ENCODE results near the gene NPRL2. TPM values are rescaled to one million over a fixed set of nuclear protein-coding genes. Genes with fewer than 3 reads are reported as not detected.
A peak's percentile ranks its signal among the peaks of the same experiment; 100 is the strongest.

Gene NPRL2
- total and polyA plus RNA-seq, 2 experiments from 2014 or later, result 22.3 to 27.7 TPM

DNA sequence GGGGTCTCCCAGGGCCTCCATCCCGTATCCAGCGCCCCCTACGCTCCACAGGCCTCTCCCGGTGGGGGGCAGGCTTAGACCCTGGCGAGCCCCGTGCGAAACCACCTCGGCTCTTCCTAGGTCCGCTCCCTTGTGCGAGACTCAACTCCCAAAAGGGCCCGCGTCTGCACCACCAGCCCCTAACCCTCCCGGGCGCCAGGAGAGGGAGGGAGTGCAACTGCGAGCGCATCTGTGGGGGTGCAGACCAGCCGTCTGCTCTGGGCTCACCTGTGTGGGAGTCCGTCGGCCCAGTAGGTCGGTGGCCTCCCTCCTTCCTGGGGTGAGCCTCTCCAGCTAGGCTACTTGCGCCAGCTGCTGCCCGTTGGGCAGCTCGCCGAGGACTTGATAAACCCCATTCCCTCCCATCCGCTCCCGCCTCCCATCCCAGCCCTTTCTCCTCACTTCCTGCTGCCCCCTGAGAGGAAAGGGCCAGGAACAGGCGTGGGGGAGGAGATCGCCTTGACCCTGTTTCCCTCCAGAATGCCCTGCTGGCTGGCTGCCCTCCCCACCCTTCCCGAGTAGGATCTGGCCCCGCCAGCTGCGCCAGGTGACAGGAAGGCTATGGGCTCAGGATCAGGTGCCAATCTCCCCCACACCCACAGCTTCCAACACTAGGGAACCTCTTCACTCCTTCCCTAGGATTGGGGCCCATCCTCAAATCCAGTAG lies 28.0 kb downstream of the NPRL2 start, which contains the start of gene HYAL2:
Gene HYAL2 (minus strand): TSS at position 360 of the 706 bp plus-strand sequence. CDS start 2,256 bp downstream, outside the sequence.
- Histone ChIP-seq H3K36me3 (ENCODE audit: insufficient read depth) (peaks cover 8% of the 10 kb centered on the region), H3K27ac (ENCODE audit: low read depth) (peak within 1 kb of the TSS; percentile 100), H3F3A (replicated peaks; ENCODE audit: low read depth) (peaks cover 23% of the 10 kb centered on the region; the same call in 1 of the 2 replicates), H3K27me3 (ENCODE audit: insufficient read depth) (no peaks in the 10 kb centered on the region), H3K4me3 (peak within 1 kb of the TSS; percentile 97), H3K9me2 (ENCODE audit: insufficient read depth) (no peaks in the 10 kb centered on the region), H3K79me2 (replicated peaks; ENCODE audit: insufficient read depth) (peaks cover 35% of the 10 kb centered on the region), H3K4me1 (ENCODE audit: insufficient read depth) (peaks cover 21% of the 10 kb centered on the region), H4K20me1 (replicated peaks; ENCODE audit: insufficient read depth) (peaks cover 11% of the 10 kb centered on the region; the same call in 1 of the 2 replicates), H3K4me2 (peak within 1 kb of the TSS; percentile 99), H2AFZ (peak within 1 kb of the TSS; percentile 93)
- Mint-ChIP-seq H3K36me3 (ENCODE audit: low read depth) (peaks cover 42% of the 10 kb centered on the region), H3K4me3 (peak within 1 kb of the TSS; percentile 86), H3K9me3 (no peaks in the 10 kb centered on the region), H3K4me1 (peaks cover 47% of the 10 kb centered on the region), H3K27me3 (ENCODE audit: insufficient read depth, low read depth, poor library complexity) (peaks cover 11% of the 10 kb centered on the region), H3K27ac (peak within 1 kb of the TSS; percentile 99)
- DNase-seq (ENCODE audit: low spot score), result peak; percentile 77
- TF ChIP-seq, protein P1, sequence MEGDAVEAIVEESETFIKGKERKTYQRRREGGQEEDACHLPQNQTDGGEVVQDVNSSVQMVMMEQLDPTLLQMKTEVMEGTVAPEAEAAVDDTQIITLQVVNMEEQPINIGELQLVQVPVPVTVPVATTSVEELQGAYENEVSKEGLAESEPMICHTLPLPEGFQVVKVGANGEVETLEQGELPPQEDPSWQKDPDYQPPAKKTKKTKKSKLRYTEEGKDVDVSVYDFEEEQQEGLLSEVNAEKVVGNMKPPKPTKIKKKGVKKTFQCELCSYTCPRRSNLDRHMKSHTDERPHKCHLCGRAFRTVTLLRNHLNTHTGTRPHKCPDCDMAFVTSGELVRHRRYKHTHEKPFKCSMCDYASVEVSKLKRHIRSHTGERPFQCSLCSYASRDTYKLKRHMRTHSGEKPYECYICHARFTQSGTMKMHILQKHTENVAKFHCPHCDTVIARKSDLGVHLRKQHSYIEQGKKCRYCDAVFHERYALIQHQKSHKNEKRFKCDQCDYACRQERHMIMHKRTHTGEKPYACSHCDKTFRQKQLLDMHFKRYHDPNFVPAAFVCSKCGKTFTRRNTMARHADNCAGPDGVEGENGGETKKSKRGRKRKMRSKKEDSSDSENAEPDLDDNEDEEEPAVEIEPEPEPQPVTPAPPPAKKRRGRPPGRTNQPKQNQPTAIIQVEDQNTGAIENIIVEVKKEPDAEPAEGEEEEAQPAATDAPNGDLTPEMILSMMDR (conservative IDR thresholded peaks at IDR 0.05; ENCODE audit: low read depth in 2 of 2), result 0 out of 4 replicates have a peak, but pooled peaks of 1 of the 2 experiments have one; percentile 3
- peak; percentile 50 for TF ChIP-seq POLR2AphosphoS5 (IDR thresholded peaks at IDR 0.05; ENCODE audit: low read depth)
- TF ChIP-seq, protein P2, sequence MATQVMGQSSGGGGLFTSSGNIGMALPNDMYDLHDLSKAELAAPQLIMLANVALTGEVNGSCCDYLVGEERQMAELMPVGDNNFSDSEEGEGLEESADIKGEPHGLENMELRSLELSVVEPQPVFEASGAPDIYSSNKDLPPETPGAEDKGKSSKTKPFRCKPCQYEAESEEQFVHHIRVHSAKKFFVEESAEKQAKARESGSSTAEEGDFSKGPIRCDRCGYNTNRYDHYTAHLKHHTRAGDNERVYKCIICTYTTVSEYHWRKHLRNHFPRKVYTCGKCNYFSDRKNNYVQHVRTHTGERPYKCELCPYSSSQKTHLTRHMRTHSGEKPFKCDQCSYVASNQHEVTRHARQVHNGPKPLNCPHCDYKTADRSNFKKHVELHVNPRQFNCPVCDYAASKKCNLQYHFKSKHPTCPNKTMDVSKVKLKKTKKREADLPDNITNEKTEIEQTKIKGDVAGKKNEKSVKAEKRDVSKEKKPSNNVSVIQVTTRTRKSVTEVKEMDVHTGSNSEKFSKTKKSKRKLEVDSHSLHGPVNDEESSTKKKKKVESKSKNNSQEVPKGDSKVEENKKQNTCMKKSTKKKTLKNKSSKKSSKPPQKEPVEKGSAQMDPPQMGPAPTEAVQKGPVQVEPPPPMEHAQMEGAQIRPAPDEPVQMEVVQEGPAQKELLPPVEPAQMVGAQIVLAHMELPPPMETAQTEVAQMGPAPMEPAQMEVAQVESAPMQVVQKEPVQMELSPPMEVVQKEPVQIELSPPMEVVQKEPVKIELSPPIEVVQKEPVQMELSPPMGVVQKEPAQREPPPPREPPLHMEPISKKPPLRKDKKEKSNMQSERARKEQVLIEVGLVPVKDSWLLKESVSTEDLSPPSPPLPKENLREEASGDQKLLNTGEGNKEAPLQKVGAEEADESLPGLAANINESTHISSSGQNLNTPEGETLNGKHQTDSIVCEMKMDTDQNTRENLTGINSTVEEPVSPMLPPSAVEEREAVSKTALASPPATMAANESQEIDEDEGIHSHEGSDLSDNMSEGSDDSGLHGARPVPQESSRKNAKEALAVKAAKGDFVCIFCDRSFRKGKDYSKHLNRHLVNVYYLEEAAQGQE (IDR thresholded peaks at IDR 0.05; ENCODE audit: unreplicated experiment), result no peak
- ATAC-seq, result peak; percentile 35

DNA sequence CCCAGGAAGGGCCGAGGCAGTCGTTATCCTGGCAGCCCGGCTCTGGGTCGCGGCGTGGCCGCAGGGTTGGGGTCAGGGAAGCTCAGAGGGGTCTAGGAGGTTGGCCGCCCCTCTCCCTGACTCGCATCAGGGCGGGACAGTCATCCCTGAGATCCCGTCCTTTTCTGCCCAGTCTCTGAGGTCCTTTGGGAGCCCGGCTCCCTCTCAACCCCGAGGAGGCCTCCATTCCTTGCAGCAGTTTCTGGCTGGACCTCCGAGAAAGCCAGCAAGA lies 28.5 kb downstream of the NPRL2 start:
- H3K9me2 ChIP-seq (ENCODE audit: insufficient read depth), result no peaks in the 10 kb centered on the region
- H3K27ac Mint-ChIP-seq, result peak overlapping the region; percentile 82; the same call in 1 of the 2 replicates
- peaks cover 30% of the 10 kb centered on the region for H3K79me2 ChIP-seq (replicated peaks; ENCODE audit: insufficient read depth)
- H3F3A ChIP-seq (replicated peaks; ENCODE audit: low read depth), result peaks cover 20% of the 10 kb centered on the region; the same call in 1 of the 2 replicates
- H2AFZ ChIP-seq, result peak overlapping the region; percentile 90
- peaks cover 17% of the 10 kb centered on the region for H3K4me1 ChIP-seq (ENCODE audit: insufficient read depth)
- H3K4me3 ChIP-seq, result peak overlapping the region; percentile 97
- H3K27ac ChIP-seq (ENCODE audit: low read depth), result peak overlapping the region; percentile 88
- peaks cover 47% of the 10 kb centered on the region for H3K36me3 Mint-ChIP-seq (ENCODE audit: low read depth)
- peak overlapping the region; percentile 99 for H3K4me2 ChIP-seq
- peak; percentile 0; the same call in 1 of the 3 replicates for ATAC-seq
- H3K4me1 Mint-ChIP-seq, result peaks cover 46% of the 10 kb centered on the region
- TF ChIP-seq POLR2AphosphoS5 (IDR thresholded peaks at IDR 0.05; ENCODE audit: low read depth) (peak; percentile 57), STAT1 (IDR thresholded peaks at IDR 0.05; ENCODE audit: unreplicated experiment) (no peak)
- H4K20me1 ChIP-seq (replicated peaks; ENCODE audit: insufficient read depth), result peaks cover 7% of the 10 kb centered on the region; the same call in 1 of the 2 replicates
- no peaks in the 10 kb centered on the region for H3K27me3 ChIP-seq (ENCODE audit: insufficient read depth)
- no peak for DNase-seq (ENCODE audit: low spot score)
- peak overlapping the region; percentile 86 for H3K4me3 Mint-ChIP-seq
- peaks cover 8% of the 10 kb centered on the region for H3K36me3 ChIP-seq (ENCODE audit: insufficient read depth)
- H3K9me3 Mint-ChIP-seq, result no peaks in the 10 kb centered on the region
- peaks cover 11% of the 10 kb centered on the region for H3K27me3 Mint-ChIP-seq (ENCODE audit: insufficient read depth, low read depth, poor library complexity)
